Panc1 (cell line): ENCODE results near the gene JADE1. TPM values are rescaled to one million over a fixed set of nuclear protein-coding genes. Genes with fewer than 3 reads are reported as not detected.
A peak's percentile ranks its signal among the peaks of the same experiment; 100 is the strongest.

Experiments used
- ATAC-seq: fragments of 200-7000 bp; cut with Tn5 transposase; 2 replicates; pipeline ENCODE4 v1.9.1; 2020; ENCODE audit warnings: mild to moderate bottlenecking, moderate library complexity
- Bru-seq: library from RNA; stranded (reverse); fragments of 400-500 nt; gene quantifications from one replicate; lab custom pipeline; 2021; lab: Mats Ljungman, UMichigan
- BruChase-seq, 2 experiments: library from RNA; stranded (reverse); fragments of 400-500 nt; gene quantifications; one replicate each; lab custom pipeline; 2021; lab: Mats Ljungman, UMichigan
- BruUV-seq: library from RNA; stranded (reverse); fragments of 400-500 nt; replicated peaks from 2 replicates; lab custom pipeline; 2021; lab: Mats Ljungman, UMichigan
- CTCF ChIA-PET: fragments of 300-600 bp; sonication (Branson Sonifier 250); formaldehyde crosslinking; loops from one replicate; lab custom pipeline; 2022; ENCODE audit warnings: antibody characterized with exemption; lab: Charles Lee
- POLR2A ChIA-PET: fragments of 300-600 bp; sonication (Branson Sonifier 250); formaldehyde crosslinking; loops from one replicate; lab custom pipeline; 2022; ENCODE audit warnings: antibody characterized with exemption; lab: Charles Lee
- DNase-seq: peaks from one replicate; pipeline ENCODE4 v3.0.0-alpha.2; 2010; ENCODE audit warnings: low read depth, low spot score
- H3K27ac ChIP-seq: 2 replicates; pipeline ENCODE4 v1.5.1; 2011; ENCODE audit warnings: mild to moderate bottlenecking, low read length, inconsistent platforms
- H3K27me3 ChIP-seq: fragments of 200-500 bp; sonication (Bioruptor generic); 2 replicates; pipeline ENCODE4 v1.6.0; 2014; ENCODE audit warnings: low read length, inconsistent platforms; ENCODE audit not compliant: control insufficient read depth, insufficient read depth
- H3K36me3 ChIP-seq: fragments of 200-500 bp; sonication (Bioruptor generic); 2 replicates; pipeline ENCODE4 v1.5.1; 2014; ENCODE audit warnings: inconsistent platforms, mild to moderate bottlenecking, low read length, moderate library complexity; ENCODE audit not compliant: control insufficient read depth, insufficient read depth
- H3K4me1 ChIP-seq: 2 replicates; pipeline ENCODE4 v1.5.1; 2011; ENCODE audit warnings: inconsistent platforms, mild to moderate bottlenecking, low read length, moderate library complexity; ENCODE audit not compliant: control insufficient read depth, insufficient read depth
- H3K4me3 ChIP-seq, 2 experiments: 2 replicates each; pipeline ENCODE4 v1.5.1; 2011 to 2012; ENCODE audit warnings: low read depth in 2 of 2, low read length in 2 of 2, mild to moderate bottlenecking in 2 of 2, inconsistent platforms in 1 of 2, moderate library complexity in 1 of 2
- H3K9me3 ChIP-seq: fragments of 200-500 bp; sonication (Bioruptor generic); 2 replicates; pipeline ENCODE4 v1.5.1; 2014; ENCODE audit warnings: low read depth, mild to moderate bottlenecking, inconsistent platforms, low read length, moderate library complexity; ENCODE audit not compliant: control insufficient read depth, insufficient read depth
- CTCF ChIP-seq: fragments of 450-650 bp; IDR thresholded peaks from 2 replicates; pipeline ENCODE4 v1.5.1; 2017; ENCODE audit warnings: mild to moderate bottlenecking
- POLR2AphosphoS5 ChIP-seq: IDR thresholded peaks from 2 replicates; pipeline ENCODE4 v1.6.1; 2012; ENCODE audit warnings: mild to moderate bottlenecking, low read depth, low read length, moderate library complexity
- REST ChIP-seq, 2 experiments: IDR thresholded peaks; 2 replicates each; pipeline ENCODE4 v1.6.1; 2011 to 2012; ENCODE audit warnings: low read depth in 2 of 2, control low read depth in 1 of 2, low read length in 1 of 2, mild to moderate bottlenecking in 1 of 2, moderate library complexity in 1 of 2; ENCODE audit not compliant: insufficient read depth in 1 of 2
- SIN3A ChIP-seq: IDR thresholded peaks from 2 replicates; pipeline ENCODE4 v1.6.1; 2012; ENCODE audit warnings: low read depth, mild to moderate bottlenecking, low read length, moderate library complexity, borderline replicate concordance; ENCODE audit not compliant: insufficient read depth
- TCF7L2 ChIP-seq: IDR thresholded peaks from 2 replicates; pipeline ENCODE4 v1.6.1; 2011; ENCODE audit warnings: mild to moderate bottlenecking, low read depth, low read length, inconsistent platforms
- in situ Hi-C: cut with HindIII; loops from 2 replicates; pipeline ENCODE4 v1.10.0; 2016; ENCODE audit warnings: low sequenced_read_pairs, low pct_unique_long_range_greater_than_20kb
- intact Hi-C: fragments of 100-400 bp; cut with micrococcal nuclease; formaldehyde crosslinking; loops from one replicate; pipeline ENCODE4 v1.10.0; 2022; ENCODE audit not compliant: unreplicated experiment
- long read RNA-seq: library from polyadenylated mRNA; unstranded; transcript quantifications from one replicate; pipeline ENCODE4 v2.0.0, GENCODE V29; 2021; ENCODE audit not compliant: unreplicated experiment
- polyA plus RNA-seq: library from polyadenylated mRNA; unstranded; fragments of >200 nt; gene quantifications from one replicate; pipeline ENCODE4 v1.2.1, GENCODE V29; 2012; ENCODE audit warnings: missing spikeins; ENCODE audit not compliant: insufficient read length
- total RNA-seq: library from RNA; stranded (reverse); gene quantifications from one replicate; pipeline ENCODE4 v1.2.1, GENCODE V29; 2021; ENCODE audit not compliant: unreplicated experiment

The JADE1 gene
- total RNA-seq, result 23.4 TPM
- 11.1 TPM for polyA plus RNA-seq
- percentile 82 among the genes with signal in this experiment for Bru-seq, nascent RNA
- percentile 84 among the genes with signal in this experiment for BruChase-seq, experiment 1, labeled RNA remaining after a 2-hour chase
- percentile 76 among the genes with signal in this experiment for BruChase-seq, experiment 2, labeled RNA remaining after a 6-hour chase
- long read RNA-seq, full-length matches to known transcripts, result 40 of 71 reads
- long read RNA-seq, partial matches to known transcripts, result 14 of 71 reads
- long read RNA-seq, other reads (novel, unspliced or antisense), result 17 of 71 reads

- Histone ChIP-seq H3K27me3 (no peaks in the 10 kb centered on the region), H3K4me3 (peak within 1 kb of the TSS; percentile 66 to 85), H3K27ac (peak within 1 kb of the TSS; percentile 92), H3K9me3 (no peaks in the 10 kb centered on the region), H3K4me1 (peaks cover 8% of the 10 kb centered on the region), H3K36me3 (no peaks in the 10 kb centered on the region; the same call in 1 of the 2 replicates)
- TF ChIP-seq TCF7L2 (0 out of 2 replicates have a peak, but pooled peaks have one; percentile 54), SIN3A (no peak), CTCF (peak; percentile 78), POLR2AphosphoS5 (peak; percentile 37; the same call in 1 of the 2 replicates)
- peak; percentile 79 for DNase-seq
- ChIA-PET CTCF (interaction anchor here (0.6 to 0.7 kb wide), 6 partner anchors 18 to 613 kb away, joined by 4 to 16 read pairs (median 8); no protein-coding TSS in a partner anchor), POLR2A (interaction anchor here (0.6 kb wide), 1 partner anchor 78 kb away, joined by 3 read pairs; no protein-coding TSS in a partner anchor)
- intact Hi-C loops, result loop anchor here (5.0 to 10.0 kb wide), 2 partner anchors 242 to 355 kb away; no protein-coding TSS in a partner anchor
- peak; percentile 78 for ATAC-seq
- in situ Hi-C loops, result no loop called here
- no TSS peak for BruUV-seq
Observed at GRCh38 chr4:128809477-128810330, at the start of gene JADE1. Gene JADE1 (plus strand): TSS chr4:128809700. CDS start chr4:128831759, 22,059 bp downstream.

- Histone ChIP-seq H3K4me3 (no peak overlapping the region), H3K9me3 (no peaks in the 10 kb centered on the region), H3K36me3 (no peaks in the 10 kb centered on the region), H3K27me3 (no peaks in the 10 kb centered on the region), H3K27ac (no peak overlapping the region), H3K4me1 (no peaks in the 10 kb centered on the region)
- no TSS peak for BruUV-seq
- in situ Hi-C loops, result no loop called here
- DNase-seq (no peak), ATAC-seq (no peak)
- CTCF ChIA-PET, result no interaction called here
- POLR2A ChIA-PET, result interaction anchor here (0.7 kb wide), 1 partner anchor 64 kb away, joined by 3 read pairs; no protein-coding TSS in a partner anchor
- intact Hi-C loops, result no loop called here
- TF ChIP-seq POLR2AphosphoS5, result no peak
- no peak for TF ChIP-seq CTCF
- TF ChIP-seq REST (IDR thresholded peaks at IDR 0.05; ENCODE audit: insufficient read depth in 1 of 2, low read depth in 2 of 2, low read length in 1 of 2), result no peak
Observed at GRCh38 chr4:128766781-128767180, 42.7 kb upstream of the JADE1 start.
